Right cardiac atrium (tissue), 5 donors: ENCODE data around the gene MINDY1. TPM values are rescaled to one million over a fixed set of nuclear protein-coding genes. Genes with fewer than 3 reads are reported as not detected.
A peak's percentile ranks its signal among the peaks of the same experiment; 100 is the strongest.

Experiments used
- ATAC-seq, 2 donors: fragments of 200-7000 bp; cut with Tn5 transposase; one replicate each; pipeline versions ENCODE4 v1.8.0 to v1.9.1; 2020; ENCODE audit warnings: moderate library complexity in 2 of 2, mild to moderate bottlenecking in 1 of 2
- DNase-seq, 3 donors: peaks; one replicate each; pipeline ENCODE4 v3.0.0-alpha.2; 2020
- H3K27ac ChIP-seq: one replicate; pipeline ENCODE4 v1.5.1; 2013; ENCODE audit warnings: mild to moderate bottlenecking, low read length, control low read depth, moderate library complexity
- H3K27me3 ChIP-seq: one replicate; pipeline ENCODE4 v1.6.1; 2013; ENCODE audit not compliant: control insufficient read depth, insufficient read depth
- H3K4me1 ChIP-seq: one replicate; pipeline ENCODE4 v1.6.1; 2013; ENCODE audit warnings: low read length; ENCODE audit not compliant: control insufficient read depth, insufficient read depth
- H3K4me3 ChIP-seq: one replicate; pipeline ENCODE4 v1.5.1; 2013; ENCODE audit warnings: low read length, control low read depth
- H3K9me3 ChIP-seq: one replicate; pipeline ENCODE4 v1.6.1; 2013; ENCODE audit warnings: low read length; ENCODE audit not compliant: control insufficient read depth
- WGBS: extraction: QIAGEN DNeasy Blood & Tissue Kit; methylation state at CpG from one replicate; pipeline ENCODE4 v1.1.7; 2013; 5-methylcytosine and 5-hydroxymethylcytosine counted together
- intact Hi-C, 4 donors: fragments of 100-400 bp; cut with DNase I; formaldehyde crosslinking; loops; one replicate each; pipeline versions ENCODE4 v1.11.0 to v1.14.0; 2022 to 2023
- long read RNA-seq, 4 donors: library from polyadenylated mRNA; unstranded; transcript quantifications; one replicate each; pipeline ENCODE4 v2.0.0, GENCODE V29; 2020 to 2021
- polyA plus RNA-seq: library from polyadenylated mRNA; stranded (reverse); fragments of 200-250 nt; gene quantifications from one replicate; pipeline ENCODE4 v1.2.3, GENCODE V29; 2013
- total RNA-seq, 4 donors: library from RNA; stranded (reverse); fragmentation: NEBNext Ultra II Directional; extraction: Animal tissue kit (Norgen Biotek cat#: 25700); gene quantifications; one replicate each; pipeline ENCODE4 v1.2.1, GENCODE V29; 2021
- donor health status: healthy with polysubstance abuse.
- donor health status: DM: no; HTN: yes; CAD: no.
- donor health status: DM: no; HTN: no; CAD: no.
- donor health status: DM: no; HTN: yes; CAD: no; lungs with severe emphysema.
- donor health status: DM: yes; HTN: yes; CAD: no.

Gene MINDY1, protein sequence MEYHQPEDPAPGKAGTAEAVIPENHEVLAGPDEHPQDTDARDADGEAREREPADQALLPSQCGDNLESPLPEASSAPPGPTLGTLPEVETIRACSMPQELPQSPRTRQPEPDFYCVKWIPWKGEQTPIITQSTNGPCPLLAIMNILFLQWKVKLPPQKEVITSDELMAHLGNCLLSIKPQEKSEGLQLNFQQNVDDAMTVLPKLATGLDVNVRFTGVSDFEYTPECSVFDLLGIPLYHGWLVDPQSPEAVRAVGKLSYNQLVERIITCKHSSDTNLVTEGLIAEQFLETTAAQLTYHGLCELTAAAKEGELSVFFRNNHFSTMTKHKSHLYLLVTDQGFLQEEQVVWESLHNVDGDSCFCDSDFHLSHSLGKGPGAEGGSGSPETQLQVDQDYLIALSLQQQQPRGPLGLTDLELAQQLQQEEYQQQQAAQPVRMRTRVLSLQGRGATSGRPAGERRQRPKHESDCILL
- 10 to 100 TPM; 46.7 to 86.4 (median 52.1) TPM for total RNA-seq
- polyA plus RNA-seq = 34.9 TPM
- long read RNA-seq, donor 1, partial matches to known transcripts = 41 of 55 reads
- long read RNA-seq, donor 1, other reads (novel, unspliced or antisense) = 14 of 55 reads
- long read RNA-seq, donor 2, partial matches to known transcripts = 21 of 36 reads
- long read RNA-seq, donor 2, other reads (novel, unspliced or antisense) = 15 of 36 reads
- long read RNA-seq, donor 3, partial matches to known transcripts = 57 of 90 reads
- long read RNA-seq, donor 3, other reads (novel, unspliced or antisense) = 29 of 90 reads
- long read RNA-seq, donor 4, partial matches to known transcripts = 43 of 56 reads
- long read RNA-seq, donor 4, other reads (novel, unspliced or antisense) = 13 of 56 reads

DNA sequence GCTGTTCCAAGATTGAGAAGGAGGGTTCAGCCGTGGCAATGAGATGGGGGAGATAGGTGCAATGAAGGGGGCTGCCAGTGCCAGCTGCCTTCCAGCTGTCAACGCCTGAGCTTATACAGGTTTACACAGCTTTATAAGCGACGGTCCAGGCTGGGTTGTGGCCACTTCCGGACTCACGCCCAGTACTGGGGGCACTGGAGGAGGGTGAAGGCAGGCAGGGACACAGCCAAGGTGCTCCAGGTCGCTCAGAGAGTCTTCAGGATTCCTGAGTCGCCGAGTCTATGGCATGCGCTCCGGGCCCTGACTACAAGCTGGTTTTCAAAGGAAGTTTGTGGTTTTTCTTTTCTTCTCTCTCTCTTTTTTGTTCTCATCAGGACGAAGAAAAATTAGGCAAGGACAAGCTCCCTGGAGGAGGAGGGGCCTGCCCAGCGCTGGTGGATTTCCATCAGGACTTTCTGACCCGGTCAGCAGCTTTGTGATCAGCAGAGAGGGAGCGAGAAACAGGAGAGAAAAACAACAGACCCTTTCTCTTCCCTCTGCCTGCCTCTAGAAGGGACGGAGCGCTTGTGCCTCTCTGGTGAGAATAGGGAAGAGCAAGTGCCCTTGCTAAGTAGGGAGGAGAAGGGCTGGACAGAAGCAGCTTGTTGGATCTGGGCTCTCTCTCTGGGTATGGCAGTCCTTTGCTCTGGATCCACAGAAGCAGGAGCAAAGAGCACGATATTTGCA is at the start of gene MINDY1:
Gene MINDY1 (minus strand): TSS at position 576 of the 726 bp plus-strand sequence. CDS start 4,285 bp downstream, outside the sequence.
- under 1% methylated on average over 18 of the region's 18 CpGs for WGBS
- H3K27ac ChIP-seq = peak within 1 kb of the TSS; percentile 90
- H3K27me3 ChIP-seq = no peaks in the 10 kb centered on the region
- ATAC-seq (peak; percentile 76 to 82), DNase-seq (peak; percentile 62 to 83 (median 81))
- H3K9me3 ChIP-seq = no peaks in the 10 kb centered on the region
- intact Hi-C loops = loop anchor here in 1 of 4 donors (10.0 kb wide), 1 partner anchor 48 kb away; the partner anchor contains the start of gene CDC42SE1
- peaks cover 10% of the 10 kb centered on the region for H3K4me1 ChIP-seq
- H3K4me3 ChIP-seq = peak within 1 kb of the TSS; percentile 87

DNA sequence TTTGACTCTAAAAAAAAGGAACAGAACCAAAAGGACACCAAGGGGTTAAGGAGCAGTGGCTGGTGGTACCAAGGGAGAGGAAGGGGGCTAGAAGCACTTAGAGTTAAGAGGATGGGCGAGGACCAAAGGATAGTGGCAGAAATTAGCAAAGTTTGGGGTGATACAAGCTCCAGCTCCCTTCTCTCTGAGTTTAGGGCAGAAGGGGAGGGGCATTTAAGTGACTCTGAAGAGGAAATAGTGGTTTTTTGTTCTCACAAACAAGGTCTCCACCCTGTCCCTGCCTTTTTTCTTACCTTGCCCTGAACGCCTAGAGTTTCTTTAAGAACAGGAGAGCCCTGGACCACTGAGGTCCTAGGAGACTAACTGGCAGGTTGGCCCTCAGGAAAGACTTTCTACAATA is 49.4 kb upstream of the MINDY1 start:
- DNase-seq (no peak), ATAC-seq (no peak)
- Histone ChIP-seq H3K9me3 (no peaks in the 10 kb centered on the region), H3K4me3 (no peak overlapping the region), H3K27ac (peak overlapping the region; percentile 16), H3K4me1 (peaks cover 12% of the 10 kb centered on the region), H3K27me3 (no peaks in the 10 kb centered on the region)
- intact Hi-C loops = loop anchor here in 1 of 4 donors (10.0 kb wide), 1 partner anchor 51 kb away; the partner anchor contains the start of genes MINDY1 and PRUNE1
- 48% methylated on average over 2 of the region's 2 CpGs for WGBS

DNA sequence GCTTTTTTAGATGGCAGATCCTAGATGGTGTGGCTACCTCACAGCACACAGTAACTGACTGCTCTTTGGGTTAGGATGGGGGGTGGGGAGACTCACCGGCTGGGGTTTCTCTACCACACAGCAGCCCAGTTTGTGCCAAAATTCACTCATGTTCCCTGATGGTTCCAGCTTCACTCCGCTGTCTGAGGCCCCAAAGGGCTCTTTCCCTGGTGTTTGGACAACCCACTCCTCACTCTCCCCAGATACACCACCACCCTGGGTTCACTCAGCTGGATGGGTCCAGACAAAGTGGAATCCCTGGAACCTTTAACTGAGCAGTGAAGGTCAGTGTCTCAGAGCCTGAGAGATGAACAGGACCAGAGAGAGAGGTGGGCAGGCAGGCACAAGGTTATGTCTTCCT is 48.9 kb upstream of the MINDY1 start:
- no peak overlapping the region for H3K4me3 ChIP-seq
- H3K27ac ChIP-seq = peak overlapping the region; percentile 22
- no peaks in the 10 kb centered on the region for H3K27me3 ChIP-seq
- no peaks in the 10 kb centered on the region for H3K9me3 ChIP-seq
- DNase-seq = no peak
- intact Hi-C loops = loop anchor here in 1 of 4 donors (10.0 kb wide), 1 partner anchor 51 kb away; the partner anchor contains the start of genes MINDY1 and PRUNE1
- ATAC-seq = no peak
- H3K4me1 ChIP-seq = peaks cover 12% of the 10 kb centered on the region
- WGBS = 44% methylated on average over 2 of the region's 2 CpGs

DNA sequence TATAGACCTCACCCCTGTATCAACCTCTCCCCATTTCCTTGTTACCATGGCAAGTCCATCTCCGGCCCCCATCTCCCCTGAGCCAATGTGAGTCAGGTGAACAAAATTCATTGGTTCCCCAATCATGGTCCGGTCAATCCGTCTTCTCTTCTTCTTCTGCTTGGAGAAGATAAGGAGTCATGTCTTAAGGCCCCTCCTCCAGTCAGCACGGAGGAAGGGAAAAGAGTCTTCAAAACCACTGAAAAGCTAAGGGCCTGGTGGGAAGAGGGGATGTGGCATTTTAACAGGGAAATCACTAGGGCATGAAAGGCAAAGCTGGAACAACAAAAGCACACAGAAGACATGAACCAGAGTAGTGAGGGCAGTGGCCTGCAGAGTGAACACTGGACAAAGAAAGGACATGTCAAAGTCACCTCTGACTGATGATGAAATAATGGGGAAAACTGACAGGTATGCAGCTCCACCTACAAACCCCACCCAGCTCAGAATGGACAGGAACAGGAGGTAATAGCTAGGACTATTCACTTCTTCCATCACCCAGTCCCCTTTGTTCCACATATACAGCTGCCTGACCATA is 48.4 kb upstream of the MINDY1 start:
- ATAC-seq (no peak), DNase-seq (no peak)
- Histone ChIP-seq H3K9me3 (no peaks in the 10 kb centered on the region), H3K4me1 (peaks cover 12% of the 10 kb centered on the region), H3K27me3 (no peaks in the 10 kb centered on the region), H3K27ac (peak overlapping the region; percentile 22), H3K4me3 (no peak overlapping the region)
- WGBS = 77% methylated on average over 4 of the region's 4 CpGs
- intact Hi-C loops = loop anchor here in 1 of 4 donors (10.0 kb wide), 1 partner anchor 50 kb away; the partner anchor contains the start of genes MINDY1 and PRUNE1

DNA sequence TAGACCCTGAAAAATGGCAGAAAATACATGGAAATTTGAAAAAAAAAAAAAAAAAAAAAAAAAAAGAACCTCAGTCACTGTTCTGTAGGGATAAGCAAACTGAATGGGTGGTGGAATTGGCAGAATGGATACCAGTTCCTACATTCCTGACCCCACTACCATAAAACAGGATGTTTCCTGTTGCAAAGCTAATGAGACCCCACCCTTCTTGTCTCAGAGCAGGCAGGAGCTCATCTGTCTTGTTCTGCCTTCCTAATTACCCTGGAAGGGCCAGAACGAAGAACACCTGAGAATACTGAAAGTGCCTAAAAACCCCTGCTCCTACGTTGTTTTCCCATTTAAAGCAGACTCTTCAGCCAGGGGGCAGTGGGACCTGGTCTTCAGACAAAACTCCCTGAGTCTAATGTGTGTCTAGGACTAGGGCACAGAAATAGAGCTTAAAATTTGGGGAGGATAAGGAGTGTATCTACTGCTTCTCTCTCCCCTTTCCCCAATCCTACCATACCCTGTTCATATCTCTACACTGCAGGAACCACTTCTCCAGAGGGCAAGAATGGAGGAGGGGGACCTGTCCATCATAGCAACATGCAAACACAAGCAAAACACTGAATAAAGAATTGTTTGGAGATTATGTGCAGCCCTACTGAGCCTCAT is 44.8 kb upstream of the MINDY1 start:
- Histone ChIP-seq H3K27me3 (no peaks in the 10 kb centered on the region), H3K27ac (peak overlapping the region; percentile 7), H3K4me1 (peaks cover 10% of the 10 kb centered on the region), H3K4me3 (no peak overlapping the region), H3K9me3 (no peaks in the 10 kb centered on the region)
- 80% methylated on average over 2 of the region's 2 CpGs for WGBS
- DNase-seq (no peak), ATAC-seq (no peak)
- intact Hi-C loops = loop anchor here in 1 of 4 donors (10.0 kb wide), 1 partner anchor 47 kb away; the partner anchor contains the start of genes MINDY1 and PRUNE1

DNA sequence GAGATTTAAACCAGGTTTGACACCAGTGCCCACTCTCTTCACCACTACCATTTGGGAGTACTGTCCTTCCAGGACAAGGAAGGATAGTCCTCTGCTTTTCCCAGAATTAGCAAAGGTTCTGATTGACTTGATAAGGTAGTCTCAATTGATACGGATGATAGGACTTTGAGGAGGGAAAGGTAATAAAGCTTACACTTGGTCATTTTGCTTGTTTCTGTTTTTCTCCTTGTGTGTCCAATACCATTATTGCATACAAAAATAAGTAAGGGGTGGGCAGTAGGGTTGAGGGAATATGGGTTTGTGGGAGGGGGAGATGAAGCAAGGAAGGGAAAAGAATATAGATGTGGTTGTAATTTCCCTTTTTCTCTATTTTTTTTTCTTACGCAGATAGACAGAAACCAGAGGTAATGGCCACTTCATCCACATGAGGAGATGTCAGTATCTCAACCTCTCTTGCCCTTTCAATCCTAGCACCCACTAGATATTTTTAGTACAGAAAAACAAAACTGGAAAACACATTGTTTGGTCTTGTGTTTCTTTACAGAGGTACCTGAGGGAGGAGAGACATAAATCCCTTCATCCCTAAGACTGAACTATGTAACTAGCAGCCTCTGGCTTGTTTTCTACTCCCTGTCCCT is 43.5 kb upstream of the MINDY1 start:
- no peaks in the 10 kb centered on the region for H3K27me3 ChIP-seq
- no peaks in the 10 kb centered on the region for H3K9me3 ChIP-seq
- ATAC-seq (no peak), DNase-seq (no peak)
- H3K4me3 ChIP-seq = no peak overlapping the region
- H3K27ac ChIP-seq = no peak overlapping the region
- peaks cover 4% of the 10 kb centered on the region for H3K4me1 ChIP-seq
- 75% methylated on average over 2 of the region's 2 CpGs for WGBS
- intact Hi-C loops = loop anchor here in 1 of 4 donors (10.0 kb wide), 1 partner anchor 45 kb away; the partner anchor contains the start of genes MINDY1 and PRUNE1

DNA sequence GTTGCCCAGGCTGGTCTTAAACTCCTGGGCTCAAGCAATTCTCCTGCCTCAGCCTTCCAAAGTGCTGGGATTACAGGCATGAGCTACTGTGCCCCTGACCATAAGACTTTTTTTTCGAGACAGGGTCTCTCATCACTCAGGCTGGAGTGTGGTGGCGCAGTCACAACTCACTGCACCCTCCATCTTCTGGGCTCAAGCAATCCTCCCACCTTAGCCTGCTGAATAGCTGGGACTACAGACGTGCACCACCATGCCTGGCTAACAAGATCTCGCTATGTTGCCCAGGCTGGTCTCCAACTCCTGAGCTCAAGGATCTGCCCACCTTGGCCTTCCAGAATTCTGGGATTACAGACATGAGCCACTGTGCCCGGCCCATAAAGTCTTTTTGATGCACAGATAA is 42.8 kb upstream of the MINDY1 start:
- Histone ChIP-seq H3K27me3 (no peaks in the 10 kb centered on the region), H3K9me3 (no peaks in the 10 kb centered on the region), H3K4me3 (no peak overlapping the region), H3K4me1 (peaks cover 4% of the 10 kb centered on the region), H3K27ac (no peak overlapping the region)
- DNase-seq (no peak), ATAC-seq (no peak)
- intact Hi-C loops = no loop called here
- WGBS = 84% methylated on average over 5 of the region's 5 CpGs

DNA sequence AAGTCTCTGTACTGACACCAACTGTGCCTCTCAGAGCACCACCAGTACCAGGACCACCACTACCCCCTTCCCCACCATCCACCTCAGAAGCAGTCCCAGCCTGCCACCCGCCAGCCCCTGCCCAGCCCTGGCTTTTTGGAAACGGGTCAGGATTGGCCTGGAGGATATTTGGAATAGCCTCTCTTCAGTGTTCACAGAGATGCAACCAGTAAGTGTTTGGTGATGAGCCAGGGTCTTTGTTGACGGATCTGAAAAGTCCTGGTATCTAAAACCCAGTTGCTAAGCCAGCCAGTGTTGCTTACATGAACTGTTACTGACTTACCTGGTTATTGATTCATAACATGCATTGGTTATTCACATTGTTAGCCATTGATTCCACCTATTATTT is 41.9 kb upstream of the MINDY1 start:
- WGBS = 15% methylated on average over 3 of the region's 3 CpGs
- ATAC-seq = no peak
- Histone ChIP-seq H3K27me3 (no peaks in the 10 kb centered on the region), H3K9me3 (no peaks in the 10 kb centered on the region), H3K4me3 (peak overlapping the region; percentile 78), H3K27ac (peak overlapping the region; percentile 76), H3K4me1 (peaks cover 4% of the 10 kb centered on the region)
- DNase-seq = no peak
- intact Hi-C loops = no loop called here

DNA sequence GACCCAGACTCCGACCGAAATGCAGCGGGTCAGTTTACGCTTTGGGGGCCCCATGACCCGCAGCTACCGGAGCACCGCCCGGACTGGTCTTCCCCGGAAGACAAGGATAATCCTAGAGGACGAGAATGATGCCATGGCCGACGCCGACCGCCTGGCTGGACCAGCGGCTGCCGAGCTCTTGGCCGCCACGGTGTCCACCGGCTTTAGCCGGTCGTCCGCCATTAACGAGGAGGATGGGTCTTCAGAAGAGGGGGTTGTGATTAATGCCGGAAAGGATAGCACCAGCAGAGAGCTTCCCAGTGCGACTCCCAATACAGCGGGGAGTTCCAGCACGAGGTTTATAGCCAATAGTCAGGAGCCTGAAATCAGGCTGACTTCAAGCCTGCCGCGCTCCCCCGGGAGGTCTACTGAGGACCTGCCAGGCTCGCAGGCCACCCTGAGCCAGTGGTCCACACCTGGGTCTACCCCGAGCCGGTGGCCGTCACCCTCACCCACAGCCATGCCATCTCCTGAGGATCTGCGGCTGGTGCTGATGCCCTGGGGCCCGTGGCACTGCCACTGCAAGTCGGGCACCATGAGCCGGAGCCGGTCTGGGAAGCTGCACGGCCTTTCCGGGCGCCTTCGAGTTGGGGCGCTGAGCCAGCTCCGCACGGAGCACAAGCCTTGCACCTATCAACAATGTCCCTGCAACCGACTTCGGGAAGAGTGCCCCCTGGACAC is 41.4 kb upstream of the MINDY1 start:
- DNase-seq = peak; percentile 79 to 89 (median 88)
- intact Hi-C loops = no loop called here
- Histone ChIP-seq H3K4me3 (peak overlapping the region; percentile 78), H3K9me3 (no peaks in the 10 kb centered on the region), H3K4me1 (peaks cover 4% of the 10 kb centered on the region), H3K27me3 (no peaks in the 10 kb centered on the region), H3K27ac (peak overlapping the region; percentile 76)
- WGBS = under 1% methylated on average over 48 of the region's 48 CpGs
- peak; percentile 84 to 86 for ATAC-seq
